K562 (cell line): Measurements from ENCODE around the gene MFAP2. TPM values are rescaled to one million over a fixed set of nuclear protein-coding genes. Genes with fewer than 3 reads are reported as not detected.
A peak's percentile ranks its signal among the peaks of the same experiment; 100 is the strongest.

Experiments
- ATAC-seq: fragments of 200-7000 bp; cut with Tn5 transposase; 3 replicates; pipeline ENCODE4 v1.9.1; 2020; ENCODE audit warnings: moderate library complexity
- BruUV-seq: library from RNA; stranded (reverse); fragments of 400-500 nt; replicated peaks from 2 replicates; lab custom pipeline; 2021; lab: Mats Ljungman, UMichigan
- CTCF ChIA-PET: fragments of 300-600 bp; formaldehyde crosslinking; extraction: SDS; loops from one replicate; lab custom pipeline; 2021; ENCODE audit warnings: low intra/inter-chr PET ratio; lab: Yijun Ruan, JAX
- POLR2A ChIA-PET: fragments of 300-600, 350-650 bp; sonication (Branson Sonifier 250); formaldehyde crosslinking; extraction: SDS; loops from one replicate; lab custom pipeline; 2021; ENCODE audit warnings: antibody characterized with exemption, inconsistent platforms; lab: Yijun Ruan, JAX
- DNase-seq, 4 experiments: peaks; one replicate each; pipeline versions ENCODE4 v3.0.0 to v3.0.0-alpha.2; 2011 to 2018; ENCODE audit warnings: low spot score in 3 of 4, mixed read lengths in 3 of 4; ENCODE audit errors: extremely low read depth in 1 of 4
- FAIRE-seq: peaks from 2 replicates; lab custom pipeline; 2011; peaks lifted over from hg19 to GRCh38; lab: Jason Lieb, UNC
- H2AFZ ChIP-seq: 2 replicates; pipeline ENCODE4 v1.6.0; 2011; ENCODE audit warnings: low read depth, low read length, control low read depth, inconsistent platforms
- H3K27ac ChIP-seq: fragments of 200-600 bp; 3 replicates; pipeline ENCODE4 v1.8.0; 2011; ENCODE audit warnings: low read depth, mild to moderate bottlenecking, control low read depth, inconsistent platforms, low read length, moderate library complexity, mixed read lengths; ENCODE audit errors: extremely low read depth
- H3K27me3 ChIP-seq, 2 experiments: fragments of 300-600 bp in 1 of 2; 2 replicates in 1 of 2; 3 replicates in 1 of 2; pipeline versions ENCODE4 v1.6.0 to v1.8.0; 2011; ENCODE audit warnings: inconsistent platforms in 2 of 2, low read length in 2 of 2, mild to moderate bottlenecking in 1 of 2, mixed read lengths in 1 of 2, moderate library complexity in 1 of 2; ENCODE audit not compliant: control insufficient read depth in 2 of 2, insufficient read depth in 2 of 2
- H3K36me3 ChIP-seq: fragments of 300-600 bp; 3 replicates; pipeline ENCODE4 v1.8.0; 2011; ENCODE audit warnings: mild to moderate bottlenecking, low read length, inconsistent platforms; ENCODE audit not compliant: control insufficient read depth, insufficient read depth
- H3K4me1 ChIP-seq, 2 experiments: fragments of 200-600 bp in 1 of 2; replicated peaks in 1 of 2; 2 replicates in 1 of 2; 3 replicates in 1 of 2; pipeline versions ENCODE4 v1.5.1 to v1.8.0; 2011; ENCODE audit warnings: inconsistent platforms in 2 of 2, low read length in 2 of 2, mild to moderate bottlenecking in 1 of 2, mixed read lengths in 1 of 2, moderate library complexity in 1 of 2; ENCODE audit not compliant: control insufficient read depth in 2 of 2, insufficient read depth in 2 of 2
- H3K4me2 ChIP-seq: 2 replicates; pipeline ENCODE4 v1.6.1; 2011; ENCODE audit warnings: low read length, control low read depth, inconsistent platforms, mixed read lengths; ENCODE audit not compliant: insufficient read depth
- H3K4me3 ChIP-seq: fragments of 200-600 bp; sonication (generic), shearing (Covaris generic); 2 replicates; pipeline ENCODE4 v1.5.1; 2016; ENCODE audit warnings: control low read depth, inconsistent platforms
- H3K79me2 ChIP-seq: fragments of 200-600 bp; 3 replicates; pipeline ENCODE4 v1.8.0; 2011; ENCODE audit warnings: low read length, inconsistent platforms; ENCODE audit not compliant: control insufficient read depth, insufficient read depth
- H3K9ac ChIP-seq, 2 experiments: 2 replicates each; pipeline versions ENCODE4 v1.6.0 to v1.6.1; 2011; ENCODE audit warnings: low read depth in 2 of 2, low read length in 2 of 2, control low read depth in 1 of 2, inconsistent platforms in 1 of 2, mild to moderate bottlenecking in 1 of 2, mixed read lengths in 1 of 2; ENCODE audit not compliant: insufficient read depth in 1 of 2
- H3K9me1 ChIP-seq: one replicate; pipeline ENCODE4 v1.6.0; 2011; ENCODE audit warnings: inconsistent platforms, mild to moderate bottlenecking, low read length, moderate library complexity; ENCODE audit not compliant: control insufficient read depth, insufficient read depth
- H3K9me3 ChIP-seq: replicated peaks from 2 replicates; pipeline ENCODE4 v1.5.1; 2011; ENCODE audit warnings: low read depth, low read length, inconsistent platforms; ENCODE audit not compliant: control insufficient read depth, insufficient read depth
- H4K20me1 ChIP-seq: replicated peaks from 2 replicates; pipeline ENCODE4 v1.6.1; 2011; ENCODE audit warnings: low read length, inconsistent platforms, mixed read lengths; ENCODE audit not compliant: control insufficient read depth, insufficient read depth
- ATF7 ChIP-seq: fragments of 450-650 bp; IDR thresholded peaks from 2 replicates; pipeline ENCODE4 v1.7.1; 2014; ENCODE audit warnings: mild to moderate bottlenecking, moderate library complexity
- BCOR ChIP-seq: fragments of 450-650 bp; IDR thresholded peaks from 2 replicates; pipeline ENCODE4 v1.6.1; 2016
- BRCA1 ChIP-seq, 2 experiments: fragments of 450-650 bp in 1 of 2; sonication (generic) in 1 of 2; formaldehyde crosslinking in 1 of 2; IDR thresholded peaks; 2 replicates each; pipeline versions ENCODE4 v1.5.0 to v1.6.1; 2017 to 2020; ENCODE audit warnings: mild to moderate bottlenecking in 1 of 2, missing genetic modification reagents in 1 of 2
- CBFA2T3 ChIP-seq: fragments of 450-650 bp; IDR thresholded peaks from 2 replicates; pipeline ENCODE4 v1.6.1; 2017
- CREB1 ChIP-seq, 2 experiments: sonication (generic) in 1 of 2; formaldehyde crosslinking in 1 of 2; IDR thresholded peaks; 2 replicates each; pipeline versions ENCODE4 v1.6.1 to v1.8.0; 2012 to 2022; ENCODE audit warnings: inconsistent platforms in 1 of 2, mild to moderate bottlenecking in 1 of 2, missing genetic modification reagents in 1 of 2, moderate library complexity in 1 of 2
- CXXC5 ChIP-seq: fragments of 250-450 bp; sonication (Bioruptor Pico); IDR thresholded peaks from 2 replicates; pipeline ENCODE4 v1.8.0; 2022; ENCODE audit warnings: inconsistent platforms, mild to moderate bottlenecking, moderate library complexity
- E2F5 ChIP-seq: sonication (generic); formaldehyde crosslinking; IDR thresholded peaks from 2 replicates; pipeline ENCODE4 v1.8.0; 2022; ENCODE audit warnings: mild to moderate bottlenecking, missing genetic modification reagents
- GTF3C2 ChIP-seq: IDR thresholded peaks from 3 replicates; pipeline ENCODE4 v1.6.1; 2011; ENCODE audit warnings: borderline replicate concordance, mild to moderate bottlenecking, moderate library complexity; ENCODE audit not compliant: insufficient read length; ENCODE audit errors: extremely low read depth
- HDAC3 ChIP-seq: fragments of 450-650 bp; IDR thresholded peaks from 2 replicates; pipeline ENCODE4 v1.6.1; 2018; ENCODE audit warnings: borderline replicate concordance, mild to moderate bottlenecking, moderate library complexity; ENCODE audit not compliant: partially characterized antibody
- KDM5B ChIP-seq: fragments of 200-600 bp; sonication (generic); IDR thresholded peaks from 2 replicates; pipeline ENCODE4 v1.6.1; 2012; ENCODE audit warnings: low read depth, mild to moderate bottlenecking, moderate library complexity, low read length, control low read depth, inconsistent platforms; ENCODE audit not compliant: insufficient replicate concordance
- L3MBTL2 ChIP-seq: fragments of 450-650 bp; IDR thresholded peaks from 2 replicates; pipeline ENCODE4 v1.6.1; 2016; ENCODE audit warnings: mild to moderate bottlenecking, moderate library complexity
- MCM2 ChIP-seq: fragments of 450-650 bp; IDR thresholded peaks from 2 replicates; pipeline ENCODE4 v1.6.1; 2017; ENCODE audit warnings: low read depth, mild to moderate bottlenecking
- MCM7 ChIP-seq, 2 experiments: fragments of 450-650 bp; IDR thresholded peaks; 2 replicates each; pipeline ENCODE4 v1.6.1; 2016 to 2018
- MYBL2 ChIP-seq, 2 experiments: fragments of 450-650 bp in 1 of 2; sonication (generic) in 1 of 2; formaldehyde crosslinking in 1 of 2; IDR thresholded peaks; 2 replicates each; pipeline versions ENCODE4 v1.6.1 to v1.8.1; 2017 to 2022; ENCODE audit warnings: borderline replicate concordance in 1 of 2, inconsistent platforms in 1 of 2, low read depth in 1 of 2, mild to moderate bottlenecking in 1 of 2, missing genetic modification reagents in 1 of 2, moderate library complexity in 1 of 2
- POLR2H ChIP-seq: IDR thresholded peaks from 2 replicates; pipeline ENCODE4 v1.6.1; 2016; ENCODE audit warnings: missing genetic modification characterization, low read depth, mild to moderate bottlenecking, control low read depth, missing compliant biosample characterization, moderate library complexity
- PTBP1 ChIP-seq: fragments of 200-400 bp; formaldehyde crosslinking; IDR thresholded peaks from 2 replicates; pipeline ENCODE4 v1.6.1; 2017; ENCODE audit warnings: low read depth, low read length
- PYGO2 ChIP-seq: fragments of 450-650 bp; IDR thresholded peaks from 2 replicates; pipeline ENCODE4 v1.6.1; 2016; ENCODE audit warnings: mild to moderate bottlenecking, missing genetic modification characterization, moderate library complexity, missing compliant biosample characterization
- ZC3H4 ChIP-seq: sonication (generic); formaldehyde crosslinking; IDR thresholded peaks from 2 replicates; pipeline ENCODE4 v1.9.0; 2021; ENCODE audit warnings: missing genetic modification reagents, borderline replicate concordance
- ZNF445 ChIP-seq: fragments of 250-450 bp; sonication (Bioruptor Pico); IDR thresholded peaks from 2 replicates; pipeline ENCODE4 v1.4.0; 2020; ENCODE audit warnings: low read depth, mild to moderate bottlenecking, moderate library complexity
- ZNF707 ChIP-seq: fragments of 250-450 bp; sonication (Bioruptor Pico); conservative IDR thresholded peaks from 2 replicates; pipeline ENCODE4 v1.8.0; 2022; ENCODE audit warnings: inconsistent platforms, mild to moderate bottlenecking, moderate library complexity
- WGBS: fragments of 100-300 bp; shearing (Covaris generic); methylation state at CpG from one replicate; pipeline ENCODE4 v1.1.6; 2016; ENCODE audit warnings: low coverage, mixed read lengths; ENCODE audit not compliant: insufficient coverage; ENCODE audit errors: missing lambda C conversion rate; 5-methylcytosine and 5-hydroxymethylcytosine counted together
- in situ Hi-C: fragments of 300-500 bp; cut with MboI; formaldehyde crosslinking; loops from 4 replicates; pipeline ENCODE4 v1.15.0; 2018; ENCODE audit warnings: inconsistent platforms, mixed read lengths
- intact Hi-C: fragments of 100-400 bp; cut with micrococcal nuclease; formaldehyde crosslinking; loops from 2 replicates; pipeline ENCODE4 v1.14.2; 2022
- polyA plus RNA-seq, 8 experiments: library from polyadenylated mRNA; depleted of rRNA in 4 of 8; stranded (reverse) in 5 of 8; unstranded in 3 of 8; fragments of >200 nt; fragmentation: Nextera tagmentation in 2 of 8; fragmentation: Illumina TruSeq in 1 of 8; extraction: Ambion mirVana in 2 of 8; extraction: Trizol in 1 of 8; gene quantifications; 2 replicates each; pipeline versions ENCODE4 v1.2.1 to v1.2.3, GENCODE V29; 2011 to 2014; ENCODE audit warnings: inconsistent platforms in 1 of 8, missing spikeins in 1 of 8
- total RNA-seq, 7 experiments: library from RNA; depleted of rRNA in 6 of 7; stranded (reverse); fragments of >200 nt in 6 of 7; fragmentation: Illumina TruSeq in 2 of 7; extraction: Trizol in 2 of 7; gene quantifications; 2 replicates each; pipeline versions ENCODE4 v1.2.1 to v1.2.3, GENCODE V29; 2011 to 2021; ENCODE audit warnings: low replicate concordance in 1 of 7

MFAP2 gene
- total and polyA plus RNA-seq, 9 of the 15 experiments (the other 6 are each of a cell fraction or from before 2014, with no cell fraction given) = not detected

GRCh38 chr1:17024721-17025120 is 44.3 kb upstream of the MFAP2 start:
- TF ChIP-seq KDM5B = no peak
- TF ChIP-seq MCM7 (IDR thresholded peaks at IDR 0.05) = no peak
- TF ChIP-seq ZC3H4 (CRISPR knock-in tag) = no peak
- no peak for TF ChIP-seq BCOR
- TF ChIP-seq MYBL2 (IDR thresholded peaks at IDR 0.05; ENCODE audit: low read depth) = no peak
- TF ChIP-seq MYBL2 (CRISPR knock-in tag; IDR thresholded peaks at IDR 0.05; ENCODE audit: borderline replicate concordance) = no peak
- no peak for TF ChIP-seq CBFA2T3
- no peak for TF ChIP-seq PYGO2 (tag)
- TF ChIP-seq BRCA1 (IDR thresholded peaks at IDR 0.05) = no peak
- no peak for TF ChIP-seq BRCA1 (CRISPR knock-in tag; IDR thresholded peaks at IDR 0.05)
- TF ChIP-seq ATF7 = no peak
- TF ChIP-seq PTBP1 = no peak
- no peak for TF ChIP-seq ZNF445 (CRISPR knock-in tag)
- TF ChIP-seq E2F5 (CRISPR knock-in tag) = no peak
- TF ChIP-seq L3MBTL2 = no peak
- TF ChIP-seq POLR2H (tag) = no peak
- TF ChIP-seq ZNF707 (CRISPR knock-in tag) = no peak
- no peak for TF ChIP-seq CXXC5 (CRISPR knock-in tag)
- TF ChIP-seq MCM2 = no peak
- no peak for TF ChIP-seq HDAC3
- TF ChIP-seq CREB1 (IDR thresholded peaks at IDR 0.05) = no peak
- TF ChIP-seq CREB1 (CRISPR knock-in tag; IDR thresholded peaks at IDR 0.05) = no peak
- TF ChIP-seq GTF3C2 = no peak
- TF ChIP-seq, all 486 proteins: peak for 0
- H3K4me3 ChIP-seq = no peak overlapping the region
- H3K9me3 ChIP-seq = no peaks in the 10 kb centered on the region
- no peak overlapping the region for H2AFZ ChIP-seq
- no peak for ATAC-seq
- no peaks in the 10 kb centered on the region for H3K4me1 ChIP-seq
- H3K27ac ChIP-seq = no peak overlapping the region
- no peaks in the 10 kb centered on the region for H3K9me1 ChIP-seq
- H3K27me3 ChIP-seq = no peaks in the 10 kb centered on the region
- peaks cover 97% of the 10 kb centered on the region for H3K36me3 ChIP-seq
- 100% methylated on average over 1 of the region's 1 CpG for WGBS
- CTCF ChIA-PET = no interaction called here
- H3K79me2 ChIP-seq = no peaks in the 10 kb centered on the region
- no peak for DNase-seq
- H3K9ac ChIP-seq = peak overlapping the region in 1 of 2 experiments; percentile 28; a peak in 1 of 4 replicates
- H4K20me1 ChIP-seq = no peaks in the 10 kb centered on the region
- intact Hi-C loops = no loop called here
- in situ Hi-C loops = loop anchor here (25.0 kb wide), 1 partner anchor 437 kb away; no protein-coding TSS in a partner anchor
- no peak overlapping the region for H3K4me2 ChIP-seq
- no peak for FAIRE-seq
- POLR2A ChIA-PET = interaction anchor here (1.2 kb wide), 1 partner anchor 16 kb away, joined by 3 read pairs; no protein-coding TSS in a partner anchor
- BruUV-seq = no TSS peak
